ENCODE results near the gene BIN1. TPM values are rescaled to one million over a fixed set of nuclear protein-coding genes. Genes with fewer than 3 reads are reported as not detected.
"Not testable (repeated sequence)": the region's sequence is repeated elsewhere in the genome, so short reads cannot be mapped to it uniquely, and the experiment has no call there.

BIN1 gene
- total RNA-seq, 6 experiments from 2014 or later, result 22.6 to 26.1 (median 23.5) TPM

DNA sequence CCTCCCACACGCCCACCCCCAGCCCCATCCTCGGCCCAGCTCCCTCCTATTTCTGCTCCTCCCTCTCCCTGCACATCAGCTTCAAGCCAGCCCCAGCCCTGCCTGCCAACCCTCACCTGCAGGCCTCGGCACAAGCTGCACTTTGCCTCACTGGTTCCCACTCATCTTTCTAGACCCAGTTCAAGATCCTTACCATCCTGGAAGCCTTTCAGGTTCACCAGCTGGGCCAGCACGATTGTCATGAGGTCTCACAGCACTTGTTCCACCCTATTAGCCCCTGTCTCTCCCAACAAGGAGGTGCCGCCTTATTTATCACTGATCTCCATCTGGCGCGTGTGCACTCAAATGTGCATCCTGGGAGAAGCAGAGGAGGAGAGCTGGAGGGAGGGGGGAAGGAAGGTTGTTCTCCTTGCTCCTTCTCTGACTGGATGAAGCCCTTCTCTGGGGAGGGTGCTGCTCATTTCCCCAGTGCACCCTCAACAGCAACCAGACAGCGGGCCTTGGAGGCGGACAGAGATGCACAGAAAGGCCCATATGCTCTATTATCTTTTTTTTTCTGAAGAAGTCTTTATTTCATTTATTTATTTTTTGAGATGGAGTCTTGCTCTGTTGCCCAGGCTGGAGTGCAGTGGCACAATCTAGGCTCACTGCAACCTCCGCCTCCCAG is 15.5 kb upstream of the BIN1 start:
- H3K4me3 Mint-ChIP-seq, result no peak overlapping the region
- no peak overlapping the region; the same call in 1 of the 2 replicates for H3K27ac Mint-ChIP-seq
- no peaks in the 10 kb centered on the region for H3K36me3 Mint-ChIP-seq (ENCODE audit: low read depth)
- H3K9me3 Mint-ChIP-seq, result no peaks in the 10 kb centered on the region
- TF ChIP-seq, protein P1, sequence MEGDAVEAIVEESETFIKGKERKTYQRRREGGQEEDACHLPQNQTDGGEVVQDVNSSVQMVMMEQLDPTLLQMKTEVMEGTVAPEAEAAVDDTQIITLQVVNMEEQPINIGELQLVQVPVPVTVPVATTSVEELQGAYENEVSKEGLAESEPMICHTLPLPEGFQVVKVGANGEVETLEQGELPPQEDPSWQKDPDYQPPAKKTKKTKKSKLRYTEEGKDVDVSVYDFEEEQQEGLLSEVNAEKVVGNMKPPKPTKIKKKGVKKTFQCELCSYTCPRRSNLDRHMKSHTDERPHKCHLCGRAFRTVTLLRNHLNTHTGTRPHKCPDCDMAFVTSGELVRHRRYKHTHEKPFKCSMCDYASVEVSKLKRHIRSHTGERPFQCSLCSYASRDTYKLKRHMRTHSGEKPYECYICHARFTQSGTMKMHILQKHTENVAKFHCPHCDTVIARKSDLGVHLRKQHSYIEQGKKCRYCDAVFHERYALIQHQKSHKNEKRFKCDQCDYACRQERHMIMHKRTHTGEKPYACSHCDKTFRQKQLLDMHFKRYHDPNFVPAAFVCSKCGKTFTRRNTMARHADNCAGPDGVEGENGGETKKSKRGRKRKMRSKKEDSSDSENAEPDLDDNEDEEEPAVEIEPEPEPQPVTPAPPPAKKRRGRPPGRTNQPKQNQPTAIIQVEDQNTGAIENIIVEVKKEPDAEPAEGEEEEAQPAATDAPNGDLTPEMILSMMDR (IDR thresholded peaks at IDR 0.05), result no peak
- H3K27me3 Mint-ChIP-seq (ENCODE audit: insufficient read depth), result peaks cover 4% of the 10 kb centered on the region; the same call in 1 of the 2 replicates
- peaks cover 13% of the 10 kb centered on the region for H3K4me1 Mint-ChIP-seq (ENCODE audit: low read depth)
- DNase-seq, result no peak

DNA sequence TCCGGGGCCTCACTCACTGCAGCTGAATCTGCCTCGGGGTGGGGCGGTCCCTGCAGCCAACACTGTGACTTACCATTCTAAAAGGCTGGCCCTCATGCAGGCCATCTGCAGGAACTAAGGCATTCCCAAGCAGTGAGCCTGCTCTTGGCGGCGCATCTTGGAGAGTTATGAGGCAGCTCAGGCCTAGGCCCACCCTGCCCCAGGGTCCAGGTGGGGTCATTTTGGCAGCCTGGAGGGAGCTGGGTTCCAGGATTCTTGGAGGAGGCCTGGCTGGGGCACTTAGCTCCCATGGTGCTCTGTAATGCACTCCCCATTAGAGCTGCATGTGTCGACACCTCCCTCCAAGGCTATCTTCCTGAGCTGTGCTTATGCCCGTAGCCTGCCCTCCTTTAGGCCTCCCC is 14.8 kb upstream of the BIN1 start:
- peak; percentile 13 for DNase-seq
- no peaks in the 10 kb centered on the region for H3K9me3 Mint-ChIP-seq
- peaks cover 13% of the 10 kb centered on the region for H3K4me1 Mint-ChIP-seq (ENCODE audit: low read depth)
- H3K4me3 Mint-ChIP-seq, result no peak overlapping the region
- H3K36me3 Mint-ChIP-seq (ENCODE audit: low read depth), result no peaks in the 10 kb centered on the region
- no peak overlapping the region; the same call in 1 of the 2 replicates for H3K27ac Mint-ChIP-seq
- H3K27me3 Mint-ChIP-seq (ENCODE audit: insufficient read depth), result peaks cover 3% of the 10 kb centered on the region
- TF ChIP-seq, protein P1 (IDR thresholded peaks at IDR 0.05), result no peak

DNA sequence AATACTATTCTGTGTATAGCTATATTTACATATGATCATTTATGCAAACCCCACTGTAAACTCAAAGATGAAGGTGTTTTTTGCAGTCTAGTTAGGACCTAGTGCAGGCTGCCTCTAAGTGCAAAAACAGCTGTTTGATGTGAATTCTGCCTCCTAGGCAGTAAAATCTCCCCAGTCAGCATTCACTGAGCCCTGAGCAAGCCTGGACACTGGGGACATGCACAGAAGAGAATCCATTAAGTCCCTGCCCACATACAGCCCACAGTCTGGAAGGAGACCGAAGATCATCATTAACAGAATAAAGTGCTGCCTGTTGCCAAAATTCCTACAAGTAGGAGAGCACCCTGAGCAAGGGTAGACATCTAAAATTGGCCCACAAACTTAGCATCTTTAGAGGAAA is 14.4 kb upstream of the BIN1 start:
- Mint-ChIP-seq H3K27ac (no peak overlapping the region; the same call in 1 of the 2 replicates), H3K36me3 (ENCODE audit: low read depth) (no peaks in the 10 kb centered on the region), H3K9me3 (no peaks in the 10 kb centered on the region), H3K27me3 (ENCODE audit: insufficient read depth) (no peaks in the 10 kb centered on the region; the same call in none of the 2 replicates), H3K4me1 (ENCODE audit: low read depth) (peaks cover 13% of the 10 kb centered on the region), H3K4me3 (no peak overlapping the region)
- DNase-seq, result no peak
- TF ChIP-seq, protein P1 (IDR thresholded peaks at IDR 0.05), result no peak

DNA sequence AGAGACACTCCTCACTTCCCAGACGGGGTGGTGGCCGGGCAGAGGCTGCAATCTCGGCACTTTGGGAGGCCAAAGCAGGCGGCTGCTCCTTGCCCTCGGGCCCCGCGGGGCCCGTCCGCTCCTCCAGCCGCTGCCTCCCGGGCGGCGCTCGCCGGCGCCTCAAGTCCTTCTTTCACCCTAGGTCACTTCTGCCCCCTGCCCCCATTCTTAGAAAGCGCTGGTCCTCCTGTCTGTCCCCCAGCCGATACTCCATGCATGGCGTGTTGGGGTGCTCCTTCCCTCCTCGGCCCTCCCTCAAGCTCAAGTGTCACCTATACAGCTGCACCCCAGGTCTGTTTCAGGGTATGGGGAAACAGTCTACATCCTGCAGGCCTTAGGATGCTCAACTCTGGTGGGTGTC is 13.5 kb upstream of the BIN1 start:
- not testable (repeated sequence) for H3K36me3 Mint-ChIP-seq (ENCODE audit: low read depth); DNase-seq; H3K27ac Mint-ChIP-seq; H3K9me3 Mint-ChIP-seq; H3K4me3 Mint-ChIP-seq; H3K27me3 Mint-ChIP-seq (ENCODE audit: insufficient read depth)
- peaks cover 13% of the 10 kb centered on the region for H3K4me1 Mint-ChIP-seq (ENCODE audit: low read depth)

DNA sequence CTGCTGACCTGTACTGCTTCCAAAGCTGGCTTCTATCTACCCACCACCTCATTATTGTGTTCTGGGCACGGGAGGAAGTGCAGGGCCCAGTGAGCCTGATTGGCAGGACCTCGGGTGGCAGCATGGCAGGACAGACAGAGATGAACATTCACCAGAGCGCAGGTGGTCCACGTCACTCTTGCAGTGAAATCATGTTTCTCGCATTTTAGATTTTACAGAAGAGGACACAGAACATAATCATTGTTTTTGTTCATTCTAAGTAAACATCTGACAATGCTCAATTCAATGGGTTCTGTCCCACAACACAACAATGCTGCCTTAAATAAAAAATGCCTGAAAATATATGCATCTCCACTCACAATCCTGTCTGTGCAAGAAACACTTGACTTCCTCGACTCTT is 11.5 kb upstream of the BIN1 start:
- Mint-ChIP-seq H3K9me3 (no peaks in the 10 kb centered on the region), H3K36me3 (ENCODE audit: low read depth) (no peaks in the 10 kb centered on the region), H3K27me3 (ENCODE audit: insufficient read depth) (peaks cover 4% of the 10 kb centered on the region), H3K27ac (no peak overlapping the region), H3K4me3 (no peak overlapping the region), H3K4me1 (ENCODE audit: low read depth) (peaks cover 13% of the 10 kb centered on the region)
- TF ChIP-seq, protein P1 (IDR thresholded peaks at IDR 0.05), result no peak
- DNase-seq, result no peak

DNA sequence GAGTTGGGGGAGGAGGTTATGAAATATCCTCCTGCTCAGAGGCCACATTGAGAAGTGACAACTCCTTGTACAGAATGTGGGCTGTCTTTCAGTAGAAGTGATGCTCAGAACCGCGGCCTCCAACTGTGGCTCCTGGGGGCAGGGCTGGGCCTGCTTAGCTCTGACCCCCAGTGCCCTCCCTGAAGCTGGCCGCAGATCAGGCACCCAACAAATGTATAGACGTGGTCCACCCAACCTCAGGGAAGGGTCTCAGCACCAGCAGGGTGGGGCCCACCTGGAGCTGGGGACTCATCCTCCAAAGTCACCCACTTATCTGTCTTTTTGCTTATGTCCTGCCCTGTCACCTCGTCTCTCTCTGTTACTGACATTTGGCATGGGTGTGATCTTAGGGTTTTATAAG is 11.1 kb upstream of the BIN1 start:
- Mint-ChIP-seq H3K4me3 (no peak overlapping the region), H3K4me1 (ENCODE audit: low read depth) (peaks cover 13% of the 10 kb centered on the region), H3K9me3 (no peaks in the 10 kb centered on the region), H3K36me3 (ENCODE audit: low read depth) (no peaks in the 10 kb centered on the region), H3K27ac (no peak overlapping the region), H3K27me3 (ENCODE audit: insufficient read depth) (peaks cover 6% of the 10 kb centered on the region)
- DNase-seq, result no peak
- TF ChIP-seq, protein P1 (IDR thresholded peaks at IDR 0.05), result no peak

Measured in HFFc6 (cell line).